GM12874 (cell line): ENCODE results near the gene UVRAG.
A peak's percentile ranks its signal among the peaks of the same experiment; 100 is the strongest.

Experiments used
- CTCF ChIP-seq: IDR thresholded peaks from 2 replicates; pipeline ENCODE4 v1.5.1; 2011; ENCODE audit warnings: low read depth, mild to moderate bottlenecking, control low read depth, low read length, moderate library complexity; ENCODE audit not compliant: insufficient read depth

UVRAG gene

GRCh38 chr11:75814677-75815344 lies at the start of gene UVRAG:
Gene UVRAG, plus strand, starts transcription at chr11:75815210. Its CDS starts 198 bp downstream, at chr11:75815408.
- no peak for TF ChIP-seq CTCF

GRCh38 chr11:75766443-75767227 lies 48.4 kb upstream of the UVRAG start:
- no peak for TF ChIP-seq CTCF

- TF ChIP-seq CTCF = no peak
Measured at GRCh38 chr11:75767228-75767572, 47.8 kb upstream of the UVRAG start.

GRCh38 chr11:75767793-75768111 lies 47.3 kb upstream of the UVRAG start:
- no peak for TF ChIP-seq CTCF

GRCh38 chr11:75768112-75768908 lies 46.7 kb upstream of the UVRAG start, which contains the start of gene DGAT2:
Gene DGAT2, plus strand, starts transcription at chr11:75768778. Its CDS starts 214 bp downstream, at chr11:75768992.
- TF ChIP-seq CTCF = peak; percentile 44

- no peak for TF ChIP-seq CTCF
Measured at GRCh38 chr11:75768909-75769771, 45.9 kb upstream of the UVRAG start.
